Upper lobe of left lung (tissue), 4 donors: ENCODE data around the gene AQP12A.

Experiments
- POLR2AphosphoS5 ChIP-seq, 2 donors: sonication (generic); formaldehyde crosslinking; IDR thresholded peaks; one replicate each; pipeline ENCODE4 v1.5.1; 2017; ENCODE audit warnings: antibody characterized with exemption in 2 of 2
- TF ChIP-seq, protein P1 (sequence below), 6 experiments: fragments of 450-650 bp in 4 of 6; fragments of 200-600 bp in 2 of 6; sonication (generic) in 2 of 6; IDR thresholded peaks; one replicate each; pipeline ENCODE4 v1.5.1; 2016 to 2019; ENCODE audit warnings: antibody characterized with exemption in 6 of 6

DNA sequence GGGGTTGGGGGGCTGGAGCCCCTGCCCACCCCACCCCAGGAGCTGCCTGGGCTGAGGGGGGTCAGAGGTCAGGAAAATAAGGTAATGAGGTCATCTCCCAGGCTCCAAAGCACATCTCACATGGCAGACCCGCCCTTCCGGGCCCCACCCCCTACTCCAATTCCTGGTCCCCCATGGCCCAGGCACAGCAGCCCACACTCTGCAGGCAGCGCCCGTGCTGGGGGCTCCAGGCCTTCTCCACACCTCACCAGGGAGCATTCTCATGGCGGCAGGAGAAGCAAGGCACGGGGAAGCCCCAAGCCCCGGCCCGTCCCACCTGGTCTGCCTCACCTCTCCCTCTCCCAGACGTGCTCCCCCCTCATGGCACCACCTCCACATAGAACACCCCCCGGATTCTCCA is 43.8 kb downstream of the AQP12A start:
- TF ChIP-seq, protein P1, sequence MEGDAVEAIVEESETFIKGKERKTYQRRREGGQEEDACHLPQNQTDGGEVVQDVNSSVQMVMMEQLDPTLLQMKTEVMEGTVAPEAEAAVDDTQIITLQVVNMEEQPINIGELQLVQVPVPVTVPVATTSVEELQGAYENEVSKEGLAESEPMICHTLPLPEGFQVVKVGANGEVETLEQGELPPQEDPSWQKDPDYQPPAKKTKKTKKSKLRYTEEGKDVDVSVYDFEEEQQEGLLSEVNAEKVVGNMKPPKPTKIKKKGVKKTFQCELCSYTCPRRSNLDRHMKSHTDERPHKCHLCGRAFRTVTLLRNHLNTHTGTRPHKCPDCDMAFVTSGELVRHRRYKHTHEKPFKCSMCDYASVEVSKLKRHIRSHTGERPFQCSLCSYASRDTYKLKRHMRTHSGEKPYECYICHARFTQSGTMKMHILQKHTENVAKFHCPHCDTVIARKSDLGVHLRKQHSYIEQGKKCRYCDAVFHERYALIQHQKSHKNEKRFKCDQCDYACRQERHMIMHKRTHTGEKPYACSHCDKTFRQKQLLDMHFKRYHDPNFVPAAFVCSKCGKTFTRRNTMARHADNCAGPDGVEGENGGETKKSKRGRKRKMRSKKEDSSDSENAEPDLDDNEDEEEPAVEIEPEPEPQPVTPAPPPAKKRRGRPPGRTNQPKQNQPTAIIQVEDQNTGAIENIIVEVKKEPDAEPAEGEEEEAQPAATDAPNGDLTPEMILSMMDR (IDR thresholded peaks at IDR 0.05) = no peak
- TF ChIP-seq POLR2AphosphoS5 (IDR thresholded peaks at IDR 0.05) = no peak
